ENCODE results near the gene CFAP251. TPM values are rescaled to one million over a fixed set of nuclear protein-coding genes. Genes with fewer than 3 reads are reported as not detected.

CFAP251 gene
- total and polyA plus RNA-seq, 2 of the 8 experiments (the other 6 are each of a cell fraction or from before 2014, with no cell fraction given) = 1.8 to 2.9 TPM

- Histone ChIP-seq H3K9ac (replicated peaks in 1 of 4; ENCODE audit: extremely low read depth in 1 of 4, low read depth in 3 of 4, low read length in 3 of 4) (no peak overlapping the region), H2AK5ac (ENCODE audit: low read depth, low read length) (no peak overlapping the region), H3K23ac (ENCODE audit: insufficient read length) (no peak overlapping the region), H3K14ac (ENCODE audit: insufficient read length) (no peak overlapping the region), H4K91ac (replicated peaks; ENCODE audit: insufficient read length, low read length) (no peak overlapping the region), H3K4me2 (ENCODE audit: insufficient read depth in 1 of 2, low read depth in 2 of 2, low read length in 2 of 2) (no peak overlapping the region), H3K79me2 (ENCODE audit: control insufficient read depth in 1 of 2, insufficient read depth in 2 of 2, low read length in 2 of 2) (no peaks in the 10 kb centered on the region), H2BK15ac (ENCODE audit: low read length) (no peak overlapping the region), H2AFZ (ENCODE audit: low read length) (no peak overlapping the region), H3K4me3 (ENCODE audit: extremely low read depth in 1 of 4, insufficient read depth in 2 of 4, low read depth in 3 of 4, low read length in 4 of 4) (no peak overlapping the region), H3K27ac (ENCODE audit: low read depth, low read length) (no peak overlapping the region), H2BK5ac (ENCODE audit: low read depth, low read length) (no peak overlapping the region), H3K9me3 (ENCODE audit: insufficient read depth in 2 of 2, low read depth in 1 of 2, low read length in 1 of 2) (peaks cover 5% of the 10 kb centered on the region in 2 experiments; a peak in 2 of 4 replicates), H3K23me2 (ENCODE audit: low read depth, low read length) (no peaks in the 10 kb centered on the region), H3K79me1 (ENCODE audit: low read depth, low read length) (no peaks in the 10 kb centered on the region), H3K36me3 (ENCODE audit: control insufficient read depth in 2 of 4, insufficient read depth in 4 of 4, low read length in 3 of 4) (no peaks in the 10 kb centered on the region), H2BK12ac (ENCODE audit: low read depth, low read length) (no peak overlapping the region), H3K56ac (replicated peaks; ENCODE audit: insufficient read length, low read depth, low read length) (no peak overlapping the region), H4K8ac (ENCODE audit: extremely low read depth, insufficient read depth, low read length) (no peak overlapping the region), H3K18ac (ENCODE audit: extremely low read depth, low read length) (no peak overlapping the region), H2BK20ac (ENCODE audit: low read length) (no peak overlapping the region), H3K27me3 (replicated peaks in 1 of 4; ENCODE audit: control insufficient read depth in 3 of 4, extremely low read depth in 1 of 4, insufficient read depth in 3 of 4, low read length in 3 of 4) (no peaks in the 10 kb centered on the region), H4K20me1 (replicated peaks in 1 of 2; ENCODE audit: control insufficient read depth in 1 of 2, insufficient read depth in 2 of 2, low read length in 2 of 2) (no peaks in the 10 kb centered on the region), H3K4me1 (replicated peaks in 1 of 4; ENCODE audit: control insufficient read depth in 3 of 4, insufficient read depth in 4 of 4, low read length in 3 of 4) (no peaks in the 10 kb centered on the region), H3K4ac (replicated peaks; ENCODE audit: insufficient read length, low read depth, low read length) (no peak overlapping the region), H4K5ac (ENCODE audit: insufficient read length, low read depth, low read length) (no peak overlapping the region), H2BK120ac (replicated peaks; ENCODE audit: low read depth, low read length) (no peak overlapping the region)
- POLR2A ChIA-PET (ENCODE audit: partially characterized antibody) = no interaction called here
- TF ChIP-seq NANOG (IDR thresholded peaks at IDR 0.05; ENCODE audit: insufficient read depth, low read depth, low read length, poor library complexity, severe bottlenecking) = no peak
- FAIRE-seq (no peak), DNase-seq (ENCODE audit: low read depth in 1 of 2, low spot score in 2 of 2) (no peak)
- 83% methylated on average over 13 of the region's 13 CpGs; no CpG with 5 or more reads in 1 of the 2 experiments for WGBS, 2 experiments (ENCODE audit: extremely low coverage in 1 of 2, insufficient coverage in 1 of 2, insufficient read length in 1 of 2, insufficient replicate concordance in 2 of 2, low coverage in 1 of 2, low lambda C conversion rate in 2 of 2, missing lambda C conversion rate in 1 of 2)
- CTCF ChIA-PET (ENCODE audit: partially characterized antibody) = interaction anchor here (0.6 kb wide), 2 partner anchors 168 to 390 kb away, joined by 3 to 5 read pairs; no protein-coding TSS in a partner anchor
Observed at GRCh38 chr12:121974026-121974985, 55.9 kb downstream of the CFAP251 start.

Data from H1 (cell line).